T-helper 2 cell (primary cell): ENCODE results near the gene PAM.
"Not testable (repeated sequence)": the region's sequence is repeated elsewhere in the genome, so short reads cannot be mapped to it uniquely, and the experiment has no call there.

ENCODE experiments used
- DNase-seq, 5 experiments: peaks; one replicate each; pipeline versions ENCODE4 v3.0.0 to v3.0.0-alpha.2; 2012 to 2022

The PAM gene

GRCh38 chr5:102946971-102947370 is 191.9 kb downstream of the PAM start:
- DNase-seq, result no peak

- DNase-seq, result no peak
Observed at GRCh38 chr5:102955488-102955887, 200.4 kb downstream of the PAM start.

DNA sequence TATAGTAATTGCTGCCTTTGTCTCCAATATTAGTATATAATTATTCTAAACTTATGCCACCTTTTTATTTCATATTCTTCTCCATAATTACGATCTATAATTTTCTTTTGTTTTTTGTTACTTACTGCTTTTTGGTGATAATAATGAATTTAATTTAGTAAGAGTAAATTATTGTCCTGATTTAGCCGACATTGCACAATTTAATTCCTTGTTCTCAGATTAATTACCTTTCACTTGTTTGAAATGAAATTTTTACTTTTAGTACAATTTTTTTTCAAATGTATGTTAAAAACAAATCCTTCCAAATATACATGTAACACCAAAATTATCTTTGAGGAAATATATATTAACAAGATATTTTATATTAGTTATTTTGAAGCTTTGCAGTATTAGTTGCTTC is 201.5 kb downstream of the PAM start:
- DNase-seq, result no peak

GRCh38 chr5:102957141-102957540 is 202.0 kb downstream of the PAM start:
- DNase-seq, result no peak

- no peak for DNase-seq
Observed at GRCh38 chr5:102958481-102959011, 203.4 kb downstream of the PAM start.

DNA sequence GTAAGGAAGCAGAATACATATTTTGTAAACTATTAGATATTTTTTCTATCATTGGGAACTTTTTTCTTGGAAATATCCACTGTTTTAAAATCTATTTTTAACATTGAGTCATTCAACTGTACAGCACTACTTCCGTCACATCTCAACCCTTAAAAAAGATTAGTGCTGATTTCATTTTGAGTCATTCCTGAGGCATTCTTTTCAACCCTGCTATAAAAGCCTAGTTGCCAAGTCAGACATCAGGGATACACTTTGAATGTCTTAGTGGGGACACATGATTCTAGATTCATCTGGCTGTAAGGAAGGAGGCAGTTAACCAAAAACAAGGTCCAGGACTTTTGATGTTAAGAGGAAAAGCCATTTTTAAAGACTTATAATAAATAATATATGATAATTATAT is 203.9 kb downstream of the PAM start:
- DNase-seq, result peak in 1 of 5 experiments; percentile 13

DNA sequence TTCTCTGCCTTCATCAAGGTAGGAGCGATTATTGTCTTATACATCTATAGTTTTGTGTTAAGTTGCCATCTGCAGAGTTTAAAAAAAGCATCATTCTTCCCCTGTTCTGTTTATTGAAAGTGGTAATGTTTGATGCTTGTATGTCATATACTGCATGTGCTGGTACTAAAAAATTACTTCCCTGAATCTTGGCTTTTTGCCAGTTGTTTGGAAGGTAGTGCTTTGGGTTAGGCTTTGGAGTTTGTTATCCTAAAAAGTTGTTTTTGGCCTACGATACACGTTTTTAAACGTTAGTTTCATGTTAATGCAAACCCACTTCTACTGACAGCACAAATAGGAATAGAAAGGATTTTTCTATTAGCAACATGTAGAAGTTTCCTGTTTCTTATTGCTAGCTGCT is 206.6 kb downstream of the PAM start:
- DNase-seq, result no peak

DNA sequence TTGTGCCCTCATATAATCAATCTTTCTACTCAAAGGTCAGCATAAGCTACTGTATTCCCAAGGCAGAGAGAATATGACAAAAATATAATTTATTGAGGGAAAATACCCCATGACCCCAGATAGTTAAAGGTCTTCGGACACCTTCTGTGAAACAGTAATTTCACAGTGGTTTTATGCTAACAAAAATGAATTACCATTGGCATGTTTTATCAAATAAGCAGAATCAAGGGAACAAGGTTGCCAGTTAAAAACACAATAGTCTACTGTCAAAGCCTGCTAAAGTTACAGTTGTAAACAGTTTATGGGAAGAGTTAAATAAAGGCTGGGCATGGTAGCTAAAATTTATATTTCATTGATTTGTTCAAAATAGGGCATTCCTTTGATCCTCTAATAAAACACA is 210.5 kb downstream of the PAM start:
- no peak for DNase-seq

GRCh38 chr5:102969641-102970040 is 214.5 kb downstream of the PAM start:
- no peak for DNase-seq

DNA sequence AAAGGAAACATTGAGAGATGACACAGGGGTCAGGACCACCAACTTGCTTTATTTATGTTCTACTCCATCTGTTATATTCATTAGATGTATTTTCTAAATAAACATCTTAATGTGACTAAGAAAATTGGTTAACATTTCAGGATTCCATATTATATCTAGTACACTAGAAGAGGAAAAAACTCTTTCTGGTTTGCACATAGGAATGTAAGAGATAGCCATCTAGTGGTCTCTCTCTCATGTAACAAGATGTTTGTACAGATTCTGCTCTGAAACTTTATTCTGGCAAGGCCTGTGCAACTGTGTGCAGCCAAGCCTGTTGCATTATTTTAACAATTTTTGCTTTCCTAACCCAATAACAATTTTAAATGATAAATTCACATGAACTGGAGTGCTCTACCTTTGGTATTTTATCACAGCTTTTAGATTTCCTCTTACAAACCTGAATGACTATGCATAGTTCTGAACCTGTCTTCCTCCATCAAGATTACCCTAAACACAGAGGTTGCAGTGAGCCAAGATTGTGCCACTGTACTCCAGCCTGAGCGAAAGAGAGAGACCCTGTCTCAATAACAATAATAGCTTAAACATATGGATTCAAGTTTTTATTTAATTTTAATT is 216.7 kb downstream of the PAM start:
- DNase-seq, result peak in 1 of 5 experiments; percentile 30

- DNase-seq, result no peak
Observed at GRCh38 chr5:102974177-102974576, 219.1 kb downstream of the PAM start.

DNA sequence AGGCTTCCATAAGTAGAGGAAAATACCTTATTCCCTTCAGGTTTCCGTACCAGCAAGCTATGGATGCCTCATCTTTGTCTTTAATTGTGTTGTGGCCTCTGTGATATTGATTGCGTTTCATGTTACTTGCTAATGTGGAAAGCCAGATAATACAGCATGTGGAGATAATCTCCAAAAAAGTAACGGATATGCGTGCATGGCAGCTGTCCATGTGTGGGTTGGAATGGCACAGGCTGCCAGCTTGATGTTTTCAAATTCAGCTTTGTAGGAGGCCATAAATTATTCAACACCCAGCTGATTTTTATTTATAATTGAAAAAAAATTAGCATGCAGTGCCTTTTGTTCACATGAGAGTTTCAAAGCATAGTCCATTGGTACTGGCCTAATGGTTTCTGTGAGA is 219.9 kb downstream of the PAM start:
- DNase-seq, result no peak

DNA sequence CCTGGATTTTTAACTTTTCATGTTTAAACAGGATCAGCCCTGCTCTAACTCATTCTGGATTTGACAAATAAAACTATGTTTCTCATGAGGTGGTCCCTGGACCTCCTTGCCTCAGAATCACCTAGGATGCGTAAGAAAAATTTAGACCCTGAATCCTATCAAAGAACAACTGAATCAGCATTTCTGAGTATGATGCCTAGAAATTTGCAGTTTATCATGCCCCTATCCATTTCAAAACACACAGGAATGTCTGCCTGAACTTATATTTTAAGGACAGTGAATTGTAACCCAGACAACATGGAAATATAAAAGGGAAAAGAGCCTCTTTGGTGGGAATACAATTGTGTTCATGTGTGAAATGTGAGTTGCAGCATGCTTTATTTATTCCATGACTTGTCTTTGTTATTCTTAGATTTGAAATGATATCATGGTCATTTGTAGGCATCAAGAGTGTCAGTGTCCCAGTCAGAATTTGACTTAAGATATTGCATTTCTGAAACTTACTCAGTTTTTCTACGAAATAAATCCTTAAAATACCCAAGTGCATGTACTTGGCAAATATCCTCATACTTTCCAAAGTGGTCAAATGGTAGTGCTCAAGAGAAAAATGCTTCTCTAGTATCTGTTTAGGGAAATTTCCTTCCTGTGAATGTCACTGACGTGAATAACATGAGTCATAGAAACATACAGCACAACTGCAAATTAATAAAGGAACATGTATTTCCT is 220.5 kb downstream of the PAM start:
- DNase-seq, result no peak

- DNase-seq, result no peak
Observed at GRCh38 chr5:102981957-102982635, 227.0 kb downstream of the PAM start.

- DNase-seq, result no peak
Observed at GRCh38 chr5:102986074-102986473, 231.0 kb downstream of the PAM start.

DNA sequence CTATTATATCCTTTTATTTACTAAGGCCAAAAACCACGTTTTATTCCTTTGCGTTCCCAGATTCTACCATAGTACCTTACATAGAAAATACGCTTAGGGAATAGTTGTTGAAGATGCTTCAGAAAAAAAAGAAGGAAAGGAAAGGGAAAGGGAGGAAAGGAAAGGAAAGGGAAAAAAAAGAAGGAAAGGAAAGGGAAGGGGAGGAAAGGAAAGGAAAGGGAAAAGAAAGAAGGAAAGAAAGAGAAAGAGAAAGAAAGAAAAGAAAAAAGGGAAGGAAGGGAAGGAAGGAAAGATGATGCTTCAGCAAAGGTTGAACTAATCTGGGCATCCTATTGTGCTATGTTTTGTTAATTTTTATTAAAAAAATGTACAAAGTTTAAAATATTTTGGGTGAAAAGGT is 233.4 kb downstream of the PAM start:
- DNase-seq, result no peak

GRCh38 chr5:102991802-102992201 is 236.7 kb downstream of the PAM start:
- no peak for DNase-seq

DNA sequence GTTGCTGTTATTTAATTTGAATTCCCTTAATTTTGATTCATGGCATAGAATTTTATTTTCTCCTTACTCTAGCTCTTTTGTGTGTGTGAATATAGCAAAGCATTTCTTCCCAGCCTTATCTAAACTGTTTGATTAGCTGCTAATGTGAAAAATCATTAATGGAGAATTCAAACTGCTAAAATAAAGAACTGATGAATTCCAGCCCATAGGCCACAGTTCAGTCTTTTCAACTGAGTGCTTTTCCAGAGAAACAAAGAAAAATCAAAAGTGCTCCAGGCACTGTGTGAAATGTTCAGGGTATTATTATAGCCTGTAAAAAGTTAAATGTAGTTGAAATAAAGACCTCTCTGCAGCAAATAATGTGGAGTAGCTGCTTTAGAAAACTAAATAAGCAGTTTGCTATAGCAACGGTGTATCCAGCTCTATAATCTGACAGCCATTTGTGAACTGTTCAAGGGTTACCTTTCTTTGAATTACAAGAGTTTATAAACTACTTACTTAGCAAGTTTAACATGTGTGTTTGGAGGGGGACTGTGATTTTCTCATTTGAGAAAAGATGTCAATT is 241.0 kb downstream of the PAM start:
- no peak for DNase-seq

DNA sequence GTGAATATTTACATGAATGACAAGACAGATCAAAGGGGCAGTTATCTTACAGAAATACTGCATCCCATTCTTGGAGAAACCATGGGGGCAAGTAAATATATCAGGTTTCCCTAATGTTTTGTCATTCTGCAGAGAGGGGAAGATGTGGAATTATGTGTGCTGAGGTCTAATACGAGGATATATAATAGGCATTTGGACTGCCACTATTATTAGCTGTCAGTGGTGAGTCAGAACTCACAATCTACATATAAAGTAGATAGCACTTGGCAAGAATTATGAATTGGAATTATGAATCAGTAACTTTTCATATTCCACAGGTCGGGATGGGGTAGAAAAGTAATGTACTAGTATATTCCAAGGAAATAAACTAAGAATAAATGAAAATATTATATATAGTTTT is 243.1 kb downstream of the PAM start:
- no peak for DNase-seq

GRCh38 chr5:102999191-102999590 is 244.1 kb downstream of the PAM start:
- no peak for DNase-seq

GRCh38 chr5:102999621-103000020 is 244.5 kb downstream of the PAM start:
- DNase-seq, result not testable (repeated sequence)

- no peak for DNase-seq
Observed at GRCh38 chr5:103000089-103000488, 245.0 kb downstream of the PAM start.

GRCh38 chr5:103003872-103004271 is 248.8 kb downstream of the PAM start:
- no peak for DNase-seq

GRCh38 chr5:103005276-103005675 is 250.2 kb downstream of the PAM start:
- DNase-seq, result no peak
